ENCODE results near the gene PJA2. TPM values are rescaled to one million over a fixed set of nuclear protein-coding genes. Genes with fewer than 3 reads are reported as not detected.

The PJA2 gene, protein sequence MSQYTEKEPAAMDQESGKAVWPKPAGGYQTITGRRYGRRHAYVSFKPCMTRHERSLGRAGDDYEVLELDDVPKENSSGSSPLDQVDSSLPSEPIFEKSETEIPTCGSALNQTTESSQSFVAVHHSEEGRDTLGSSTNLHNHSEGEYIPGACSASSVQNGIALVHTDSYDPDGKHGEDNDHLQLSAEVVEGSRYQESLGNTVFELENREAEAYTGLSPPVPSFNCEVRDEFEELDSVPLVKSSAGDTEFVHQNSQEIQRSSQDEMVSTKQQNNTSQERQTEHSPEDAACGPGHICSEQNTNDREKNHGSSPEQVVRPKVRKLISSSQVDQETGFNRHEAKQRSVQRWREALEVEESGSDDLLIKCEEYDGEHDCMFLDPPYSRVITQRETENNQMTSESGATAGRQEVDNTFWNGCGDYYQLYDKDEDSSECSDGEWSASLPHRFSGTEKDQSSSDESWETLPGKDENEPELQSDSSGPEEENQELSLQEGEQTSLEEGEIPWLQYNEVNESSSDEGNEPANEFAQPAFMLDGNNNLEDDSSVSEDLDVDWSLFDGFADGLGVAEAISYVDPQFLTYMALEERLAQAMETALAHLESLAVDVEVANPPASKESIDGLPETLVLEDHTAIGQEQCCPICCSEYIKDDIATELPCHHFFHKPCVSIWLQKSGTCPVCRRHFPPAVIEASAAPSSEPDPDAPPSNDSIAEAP
- total RNA-seq, result 361 TPM

DNA sequence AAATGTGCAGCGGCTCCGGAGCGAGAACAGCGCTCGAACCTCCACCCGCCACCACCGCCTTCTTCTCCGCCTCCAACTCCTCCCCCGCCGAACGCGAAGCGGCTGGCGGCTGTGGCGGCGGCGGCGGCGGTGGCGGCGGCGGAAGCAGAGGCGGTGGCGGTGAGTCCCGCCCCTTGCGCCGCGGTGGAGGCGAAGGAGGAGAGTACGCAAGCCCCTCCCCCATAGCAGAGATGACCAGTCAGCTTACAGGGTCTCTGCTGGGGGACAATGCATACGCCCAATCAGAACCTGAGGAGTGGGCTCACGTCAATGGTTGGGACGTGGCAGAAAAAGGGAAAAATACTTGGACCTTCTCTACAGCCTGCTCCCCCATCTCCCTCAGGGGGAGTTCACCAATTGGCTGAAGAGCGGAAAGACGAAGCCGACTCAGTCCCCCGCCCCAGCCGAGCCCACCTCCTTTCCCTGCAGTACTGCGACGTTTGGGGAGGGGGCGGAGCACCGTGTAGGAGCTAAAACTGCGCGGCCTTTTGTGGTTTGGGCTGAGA is at the start of gene PJA2:
PJA2 (minus strand) TSS at position 131 of the 545 bp plus-strand sequence. CDS start 26,541 bp downstream, outside the sequence.

